Cardiac muscle cell (in vitro differentiated cells and primary cell): ENCODE measurements around the gene RORB. TPM values are rescaled to one million over a fixed set of nuclear protein-coding genes. Genes with fewer than 3 reads are reported as not detected.

Experiments
- DNase-seq, 2 donors: peaks; one replicate each; pipeline versions ENCODE4 v3.0.0 to v3.0.0-alpha.2; 2010 to 2017; ENCODE audit warnings: low read depth in 1 of 2, low spot score in 1 of 2
- H3K27ac ChIP-seq: fragments of 200-600 bp; sonication (generic); 2 replicates; pipeline ENCODE4 v1.5.1; 2016
- H3K27me3 ChIP-seq: fragments of 200-600 bp; sonication (generic); 2 replicates; pipeline ENCODE4 v1.6.0; 2016; ENCODE audit warnings: control low read depth
- H3K36me3 ChIP-seq: fragments of 200-600 bp; sonication (generic); 2 replicates; pipeline ENCODE4 v1.5.1; 2016; ENCODE audit warnings: control low read depth
- H3K4me1 ChIP-seq: fragments of 200-600 bp; sonication (generic); 2 replicates; pipeline ENCODE4 v1.8.1; 2017; ENCODE audit warnings: low read depth, mild to moderate bottlenecking, mixed run types
- H3K4me3 ChIP-seq: fragments of 200-600 bp; sonication (generic); 2 replicates; pipeline ENCODE4 v1.5.1; 2016; ENCODE audit warnings: mild to moderate bottlenecking
- H3K9me3 ChIP-seq: fragments of 200-600 bp; sonication (generic); 2 replicates; pipeline ENCODE4 v1.5.1; 2017; ENCODE audit warnings: low read depth, mild to moderate bottlenecking, control low read depth
- CTCF ChIP-seq: IDR thresholded peaks from 2 replicates; pipeline ENCODE4 v1.5.1; 2012; ENCODE audit warnings: low read depth, mild to moderate bottlenecking, low read length
- polyA plus RNA-seq: library from polyadenylated mRNA; unstranded; fragments of >200 nt; fragmentation: Nextera tagmentation; extraction: Ambion mirVana; gene quantifications from 2 replicates; pipeline ENCODE4 v1.2.1, GENCODE V29; 2016
- total RNA-seq: library from RNA; depleted of rRNA; stranded (reverse); fragments of >200 nt; gene quantifications from 2 replicates; pipeline ENCODE4 v1.2.3, GENCODE V29; 2016

Gene RORB
- total and polyA plus RNA-seq, 2 experiments from 2014 or later, result 0.03 TPM; not detected in 1

GRCh38 chr9:74554751-74555419, 57.8 kb downstream of the RORB start:
- no peaks in the 10 kb centered on the region for H3K9me3 ChIP-seq
- no peak for TF ChIP-seq CTCF
- H3K27ac ChIP-seq, result no peak overlapping the region
- peaks cover 3% of the 10 kb centered on the region for H3K4me1 ChIP-seq
- no peaks in the 10 kb centered on the region for H3K27me3 ChIP-seq
- DNase-seq, result no peak
- H3K36me3 ChIP-seq, result no peaks in the 10 kb centered on the region
- H3K4me3 ChIP-seq, result no peak overlapping the region

- H3K4me1 ChIP-seq, result peaks cover 3% of the 10 kb centered on the region
- DNase-seq, result no peak
- no peak for TF ChIP-seq CTCF
- H3K27ac ChIP-seq, result no peak overlapping the region
- H3K27me3 ChIP-seq, result no peaks in the 10 kb centered on the region
- no peak overlapping the region for H3K4me3 ChIP-seq
- no peaks in the 10 kb centered on the region for H3K9me3 ChIP-seq
- no peaks in the 10 kb centered on the region for H3K36me3 ChIP-seq
Measured at GRCh38 chr9:74555565-74555964, 58.4 kb downstream of the RORB start.

- Histone ChIP-seq H3K27ac (no peak overlapping the region), H3K36me3 (no peaks in the 10 kb centered on the region), H3K27me3 (no peaks in the 10 kb centered on the region), H3K4me3 (no peak overlapping the region), H3K4me1 (peaks cover 3% of the 10 kb centered on the region), H3K9me3 (no peaks in the 10 kb centered on the region)
- DNase-seq, result peak in 1 of 2 donors; percentile 30
- no peak for TF ChIP-seq CTCF
Measured at GRCh38 chr9:74556685-74557084, 59.5 kb downstream of the RORB start.

GRCh38 chr9:74557571-74557970, 60.4 kb downstream of the RORB start:
- Histone ChIP-seq H3K4me1 (peaks cover 3% of the 10 kb centered on the region), H3K36me3 (no peaks in the 10 kb centered on the region), H3K27me3 (no peaks in the 10 kb centered on the region), H3K27ac (no peak overlapping the region), H3K9me3 (no peaks in the 10 kb centered on the region), H3K4me3 (no peak overlapping the region)
- TF ChIP-seq CTCF, result no peak
- no peak for DNase-seq

- H3K4me3 ChIP-seq, result no peak overlapping the region
- H3K27ac ChIP-seq, result no peak overlapping the region
- no peaks in the 10 kb centered on the region for H3K4me1 ChIP-seq
- H3K36me3 ChIP-seq, result no peaks in the 10 kb centered on the region
- DNase-seq, result no peak
- no peak for TF ChIP-seq CTCF
- H3K9me3 ChIP-seq, result no peaks in the 10 kb centered on the region
- no peaks in the 10 kb centered on the region for H3K27me3 ChIP-seq
Measured at GRCh38 chr9:74562611-74563010, 65.5 kb downstream of the RORB start.
